ENCODE results near the gene B3GNT5. TPM values are rescaled to one million over a fixed set of nuclear protein-coding genes. Genes with fewer than 3 reads are reported as not detected.

Gene B3GNT5
- total RNA-seq, 1 experiment from 2014 or later, result 8.0 TPM

DNA sequence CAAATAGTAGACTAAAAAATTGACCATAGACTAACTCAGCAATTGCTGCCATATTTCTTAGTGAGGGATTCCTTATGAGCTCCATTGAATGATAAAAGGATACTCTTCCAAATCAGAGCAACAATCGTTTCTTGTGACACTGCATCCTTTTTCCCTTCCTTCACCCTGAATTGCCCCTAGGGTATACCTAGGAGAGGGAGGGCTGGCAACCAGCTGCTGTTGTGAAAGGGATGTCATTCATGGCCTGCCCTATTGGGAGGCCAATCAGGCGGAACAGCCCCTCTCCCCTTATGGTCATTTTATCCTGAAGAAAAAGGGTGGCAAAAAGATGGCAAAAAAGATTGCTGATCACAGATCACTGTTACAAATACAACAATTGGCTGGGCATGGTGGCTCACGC, 26.3 kb downstream of the B3GNT5 start:
- in situ Hi-C loops (cut with HindIII; ENCODE audit: low pct_unique_long_range_greater_than_20kb, low sequenced_read_pairs), result no loop called here
- no peak for DNase-seq (ENCODE audit: low read depth)

DNA sequence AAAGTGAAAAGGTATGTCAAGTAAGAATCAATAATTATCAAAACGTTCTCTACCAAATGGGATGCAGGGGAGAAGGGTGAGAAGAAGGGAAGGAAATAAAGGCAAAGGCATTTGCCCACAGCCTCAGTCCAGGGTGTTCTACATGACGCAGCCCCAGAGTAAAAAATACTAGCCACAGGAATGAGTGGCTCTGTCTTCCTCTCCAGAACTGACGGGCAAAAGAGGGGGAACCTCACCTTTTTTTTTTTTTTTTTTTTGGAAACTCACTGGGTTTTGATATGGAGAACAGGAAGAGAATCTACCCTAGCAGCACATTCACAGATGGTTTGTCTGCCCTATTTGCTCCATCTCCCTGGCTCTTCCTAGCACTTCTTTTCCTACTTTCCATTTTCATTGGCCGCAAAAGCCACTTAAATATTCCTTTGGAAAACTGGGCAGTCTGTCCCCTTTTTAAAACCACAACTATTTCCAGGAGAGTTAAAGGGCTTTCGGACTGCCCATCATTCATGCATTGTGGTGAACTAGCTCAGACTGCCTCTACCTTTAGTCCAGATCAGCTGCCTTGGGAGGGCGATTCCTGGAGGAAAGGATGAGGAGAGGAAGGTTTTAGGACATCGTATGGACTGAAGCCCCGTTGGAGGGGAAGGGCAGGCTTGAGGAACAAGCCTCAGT, 28.2 kb downstream of the B3GNT5 start:
- DNase-seq (ENCODE audit: low read depth), result no peak
- in situ Hi-C loops (cut with HindIII; ENCODE audit: low pct_unique_long_range_greater_than_20kb, low sequenced_read_pairs), result no loop called here

DNA sequence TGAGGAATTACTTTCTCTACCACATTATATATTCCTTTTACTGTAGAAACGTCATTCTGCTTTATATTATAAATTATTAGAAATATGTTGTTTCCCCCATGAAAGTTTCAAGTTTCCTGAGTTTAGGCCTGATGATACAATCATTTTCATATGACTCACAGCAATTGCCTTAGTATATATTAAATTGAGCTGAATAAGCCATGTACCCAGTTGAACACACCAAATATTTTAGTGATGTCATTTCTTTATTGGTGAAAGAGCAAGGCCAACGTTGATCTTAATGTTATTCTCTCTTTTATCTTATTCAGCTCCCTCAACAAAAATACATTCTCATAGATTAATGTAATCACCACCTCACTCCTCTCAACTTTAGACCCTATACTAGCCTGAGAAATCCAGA, 30.8 kb downstream of the B3GNT5 start:
- no peak for DNase-seq (ENCODE audit: low read depth)
- in situ Hi-C loops (cut with HindIII; ENCODE audit: low pct_unique_long_range_greater_than_20kb, low sequenced_read_pairs), result no loop called here

DNA sequence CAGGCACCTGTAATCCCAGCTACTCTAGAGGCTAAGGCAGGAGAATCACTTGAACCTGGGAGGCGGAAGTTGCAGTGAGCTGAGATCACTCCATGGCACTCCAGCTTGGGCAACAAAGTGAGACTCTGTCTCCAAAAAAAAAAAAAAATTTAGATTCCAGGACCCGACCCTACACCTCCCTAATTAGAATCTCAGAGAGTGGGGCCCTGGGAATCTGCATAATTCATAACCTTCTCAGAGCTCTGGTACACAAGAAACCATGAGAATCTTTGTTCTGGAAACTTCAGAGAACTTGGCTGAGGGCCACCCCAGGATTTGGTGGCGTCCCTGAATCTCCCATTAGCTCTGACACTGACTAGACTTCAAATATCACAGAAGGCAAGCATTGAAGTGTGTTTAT, 31.5 kb downstream of the B3GNT5 start:
- in situ Hi-C loops (cut with HindIII; ENCODE audit: low pct_unique_long_range_greater_than_20kb, low sequenced_read_pairs), result no loop called here

DNA sequence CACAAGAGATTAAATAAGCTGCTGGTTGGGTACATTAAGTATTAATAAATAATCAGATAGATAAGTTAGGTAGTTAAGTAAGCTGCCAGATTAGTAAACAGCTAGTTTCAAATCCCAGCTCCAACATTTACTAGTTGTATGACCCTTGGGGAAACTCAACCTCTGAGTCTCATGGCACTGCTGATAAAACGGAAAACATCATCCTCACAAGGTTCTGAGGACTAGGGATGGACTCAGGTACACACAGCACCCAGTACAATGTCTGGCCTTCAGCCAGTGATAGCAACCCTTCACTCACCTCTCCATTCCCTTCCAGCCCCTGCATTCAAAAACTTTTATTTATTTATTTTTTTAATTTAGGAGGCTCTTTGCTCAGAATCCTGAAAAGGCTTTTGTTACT, 32.3 kb downstream of the B3GNT5 start:
- DNase-seq (ENCODE audit: low read depth), result no peak
- in situ Hi-C loops (cut with HindIII; ENCODE audit: low pct_unique_long_range_greater_than_20kb, low sequenced_read_pairs), result no loop called here

More for the DNA sequence above, 31.5 kb downstream of the B3GNT5 start:
- no peak for DNase-seq (ENCODE audit: low read depth)

DNA sequence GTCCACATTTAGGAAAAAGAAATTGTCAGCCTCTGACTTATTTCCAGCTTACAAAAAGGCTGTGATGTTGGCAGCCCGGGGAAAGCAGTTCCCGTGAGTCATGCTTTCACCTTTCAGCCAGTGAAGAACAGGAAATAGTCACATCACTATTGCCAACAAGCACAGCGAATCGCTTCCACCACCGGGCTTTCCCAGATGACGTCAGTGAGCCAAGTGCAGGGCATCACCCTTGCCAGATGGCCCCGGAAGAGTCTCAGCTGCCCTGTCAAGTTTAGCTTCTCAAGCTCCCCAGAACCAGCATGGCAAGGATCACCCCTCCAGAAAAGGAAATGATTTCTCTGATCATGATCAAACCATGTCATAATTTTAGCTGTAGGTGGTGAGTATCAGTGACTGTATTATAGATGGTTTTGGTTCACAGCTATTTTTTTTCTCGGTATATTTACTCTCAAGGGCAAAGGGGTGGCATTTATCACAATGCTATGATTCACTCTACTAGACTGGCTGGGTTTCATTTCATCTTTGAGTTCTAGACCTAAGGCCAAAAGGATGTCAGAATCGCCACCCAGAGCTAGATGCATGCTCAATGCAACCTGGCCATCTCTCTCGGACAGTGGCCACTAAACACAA, 32.9 kb downstream of the B3GNT5 start:
- peak; percentile 94 for DNase-seq (ENCODE audit: low read depth)
- in situ Hi-C loops (cut with HindIII; ENCODE audit: low pct_unique_long_range_greater_than_20kb, low sequenced_read_pairs), result no loop called here

DNA sequence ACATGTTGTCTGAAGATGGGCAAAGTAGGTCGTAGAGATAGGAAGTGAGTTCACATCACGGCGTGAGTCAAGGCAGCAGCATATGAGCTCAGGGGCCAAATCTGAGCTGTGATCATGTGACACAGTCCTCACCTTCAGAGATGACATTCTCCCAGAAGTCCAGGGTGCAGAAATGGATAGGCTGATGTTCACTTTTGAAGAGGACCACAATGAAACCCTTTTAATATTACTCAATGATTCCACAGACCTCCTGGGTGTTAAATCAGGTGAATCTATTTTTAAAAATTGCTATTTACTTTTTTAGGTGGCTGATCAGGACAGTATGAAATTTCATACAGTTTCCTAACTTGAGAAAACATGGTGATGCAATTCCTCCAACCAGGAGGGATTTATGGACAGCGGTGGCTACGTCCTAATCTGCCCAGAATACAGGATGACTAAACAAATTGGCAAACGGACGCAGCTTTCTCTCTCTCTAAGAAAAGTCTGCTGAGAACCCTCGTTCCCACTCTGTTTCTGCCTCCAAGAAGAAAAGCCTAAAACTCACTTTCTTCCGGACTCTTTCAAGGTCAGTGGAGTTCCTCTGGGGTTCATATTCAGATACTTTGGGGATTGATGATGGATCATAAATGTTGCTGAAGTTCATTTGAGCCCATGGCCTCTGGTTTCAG, 34.4 kb downstream of the B3GNT5 start:
- no peak for DNase-seq (ENCODE audit: low read depth)

DNA sequence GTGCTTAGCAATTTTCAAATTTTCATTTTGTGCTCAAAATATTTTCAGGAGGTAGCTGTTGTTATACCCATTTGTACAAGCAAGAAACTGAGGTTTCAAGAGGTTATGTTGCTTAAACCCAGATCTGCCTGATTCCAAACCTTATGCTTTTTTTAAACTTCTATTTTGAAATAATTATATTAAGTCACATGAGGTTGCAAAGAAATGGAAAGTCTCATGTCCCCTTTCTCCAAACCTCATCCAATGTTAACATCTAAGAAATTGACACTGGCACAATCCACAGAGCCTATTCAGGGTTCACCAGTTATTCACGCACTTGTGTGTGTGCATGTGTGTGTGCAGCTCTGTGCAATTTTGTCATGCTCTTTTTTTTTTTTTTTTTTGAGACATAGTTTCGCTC, 35.1 kb downstream of the B3GNT5 start:
- no peak for DNase-seq (ENCODE audit: low read depth)
- in situ Hi-C loops (cut with HindIII; ENCODE audit: low pct_unique_long_range_greater_than_20kb, low sequenced_read_pairs), result no loop called here

More for the DNA sequence above, 34.4 kb downstream of the B3GNT5 start:
- in situ Hi-C loops (cut with HindIII; ENCODE audit: low pct_unique_long_range_greater_than_20kb, low sequenced_read_pairs), result no loop called here

DNA sequence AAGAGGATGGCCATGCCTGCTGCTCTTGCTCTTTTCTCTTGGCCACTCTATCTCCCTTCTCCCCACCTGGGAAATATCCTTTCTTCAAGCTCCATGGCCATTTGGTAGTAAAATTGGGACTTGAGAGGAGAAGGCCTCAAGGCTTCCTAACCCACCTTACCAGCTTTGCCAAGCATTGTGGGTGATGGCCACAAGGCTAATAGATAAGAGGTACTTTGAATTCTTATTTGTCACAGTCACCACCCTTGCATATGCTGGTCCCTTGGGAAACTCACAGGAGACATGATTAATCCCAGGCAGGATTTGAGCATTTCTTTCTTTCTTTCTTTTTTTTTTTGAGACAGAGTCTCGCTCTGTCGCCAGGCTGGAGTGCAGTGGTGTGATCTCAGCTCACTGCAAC, 37.2 kb downstream of the B3GNT5 start:
- in situ Hi-C loops (cut with HindIII; ENCODE audit: low pct_unique_long_range_greater_than_20kb, low sequenced_read_pairs), result no loop called here
- no peak for DNase-seq (ENCODE audit: low read depth)

DNA sequence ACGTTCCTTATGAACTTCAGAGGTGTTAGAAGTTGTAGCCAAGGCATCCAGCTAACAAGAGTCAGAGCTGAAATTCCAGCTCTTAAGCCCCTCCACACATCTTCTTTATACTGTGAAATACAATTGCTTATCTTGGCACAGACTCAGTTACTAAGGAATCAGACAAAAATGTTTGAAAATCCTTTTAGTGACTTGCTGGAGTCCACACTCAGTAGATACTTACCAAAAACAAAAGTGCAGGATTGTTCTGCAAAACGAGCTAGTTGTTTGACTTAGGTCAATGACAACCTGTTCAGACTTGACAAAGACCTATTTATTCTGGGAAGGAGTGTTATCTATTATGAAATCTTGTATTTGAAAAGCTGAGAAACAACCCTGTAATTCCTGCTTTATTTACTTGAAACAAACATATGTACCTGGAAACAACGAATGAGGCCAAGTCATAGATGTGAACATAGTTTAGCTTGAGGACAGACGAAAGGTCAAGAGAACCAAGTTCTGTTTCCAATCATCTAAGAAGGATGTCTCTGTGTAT, 38.5 kb downstream of the B3GNT5 start:
- in situ Hi-C loops (cut with HindIII; ENCODE audit: low pct_unique_long_range_greater_than_20kb, low sequenced_read_pairs), result no loop called here
- no peak for DNase-seq (ENCODE audit: low read depth)

DNA sequence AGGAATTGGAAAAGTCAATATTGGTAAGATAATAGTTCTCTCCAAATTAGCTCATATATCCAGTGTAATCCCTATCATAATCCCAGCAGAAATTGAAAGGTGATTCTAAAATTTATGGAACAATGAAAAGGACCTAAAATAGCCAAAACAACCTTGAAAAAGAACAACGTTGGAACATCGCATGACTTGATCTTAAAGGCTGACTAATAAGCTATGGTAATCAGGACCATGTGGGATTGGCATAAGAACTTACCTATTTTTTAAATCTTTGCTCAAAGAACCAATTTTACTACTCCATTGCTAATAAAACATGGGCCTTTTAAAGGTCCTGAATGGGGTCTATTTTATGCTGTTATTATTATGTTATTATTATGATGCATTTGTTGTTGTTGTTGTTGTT, 40.9 kb downstream of the B3GNT5 start:
- no peak for DNase-seq (ENCODE audit: low read depth)
- in situ Hi-C loops (cut with HindIII; ENCODE audit: low pct_unique_long_range_greater_than_20kb, low sequenced_read_pairs), result no loop called here

DNA sequence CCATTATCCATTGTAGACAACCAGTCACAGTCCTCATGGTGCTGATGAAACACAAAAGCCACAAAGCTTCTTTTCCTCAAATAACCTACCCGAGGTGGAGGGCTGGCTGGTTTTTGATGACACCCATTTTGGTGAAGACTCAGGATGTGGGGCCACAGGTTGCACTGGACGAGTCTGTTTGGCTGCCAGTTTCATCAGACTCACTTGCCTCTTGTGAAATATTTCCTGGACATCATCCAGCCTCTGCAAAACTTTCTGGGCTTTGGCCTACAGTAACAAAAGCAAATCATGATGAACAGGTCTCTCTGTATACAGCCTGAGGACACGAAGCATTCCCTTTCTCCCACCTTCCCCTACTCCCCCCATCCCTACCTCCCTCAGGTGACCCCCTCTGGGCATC, 42.2 kb downstream of the B3GNT5 start:
- DNase-seq (ENCODE audit: low read depth), result no peak
- in situ Hi-C loops (cut with HindIII; ENCODE audit: low pct_unique_long_range_greater_than_20kb, low sequenced_read_pairs), result no loop called here

DNA sequence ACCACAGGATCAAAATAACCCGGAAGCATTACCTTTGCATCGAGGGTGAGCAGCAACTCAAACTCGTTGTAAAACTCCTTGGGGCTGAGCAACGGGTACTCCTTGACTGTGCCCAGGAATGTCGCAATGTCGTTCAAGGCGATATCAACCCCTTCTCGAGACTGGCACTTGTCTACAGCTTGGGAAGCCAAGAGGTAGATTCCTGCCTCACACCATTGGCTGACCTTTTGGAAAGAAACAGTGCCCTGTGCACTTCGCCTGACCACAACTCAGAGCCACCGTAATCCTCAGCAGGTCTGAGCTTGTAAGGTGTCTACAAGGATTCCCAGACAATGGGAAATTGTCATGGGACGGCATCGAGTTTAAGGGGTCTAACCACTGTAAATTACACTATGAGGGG, 43.9 kb downstream of the B3GNT5 start:
- no peak for DNase-seq (ENCODE audit: low read depth)
- in situ Hi-C loops (cut with HindIII; ENCODE audit: low pct_unique_long_range_greater_than_20kb, low sequenced_read_pairs), result no loop called here

DNA sequence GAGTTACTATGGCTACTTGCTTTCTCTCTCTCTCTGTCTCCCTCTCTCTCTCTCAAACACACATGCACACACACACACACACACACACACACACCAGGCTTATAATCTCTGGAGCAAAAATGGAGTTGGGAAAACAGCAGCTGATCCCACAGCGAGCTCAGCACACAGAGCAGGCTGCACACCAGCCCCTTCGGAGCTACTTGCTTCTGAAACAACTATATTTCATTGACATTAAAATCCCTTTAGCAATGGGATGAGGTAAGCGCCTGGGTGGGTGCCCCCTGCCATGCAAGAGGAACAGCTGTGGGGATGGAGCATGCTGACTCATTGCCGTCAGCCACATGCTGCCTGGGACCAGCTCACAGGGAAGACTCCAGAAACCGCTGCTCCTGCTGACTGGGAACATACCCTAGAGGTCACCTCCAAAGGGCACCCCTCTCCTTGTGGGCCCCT, 45.7 kb downstream of the B3GNT5 start:
- DNase-seq (ENCODE audit: low read depth), result peak; percentile 61
- in situ Hi-C loops (cut with HindIII; ENCODE audit: low pct_unique_long_range_greater_than_20kb, low sequenced_read_pairs), result no loop called here

DNA sequence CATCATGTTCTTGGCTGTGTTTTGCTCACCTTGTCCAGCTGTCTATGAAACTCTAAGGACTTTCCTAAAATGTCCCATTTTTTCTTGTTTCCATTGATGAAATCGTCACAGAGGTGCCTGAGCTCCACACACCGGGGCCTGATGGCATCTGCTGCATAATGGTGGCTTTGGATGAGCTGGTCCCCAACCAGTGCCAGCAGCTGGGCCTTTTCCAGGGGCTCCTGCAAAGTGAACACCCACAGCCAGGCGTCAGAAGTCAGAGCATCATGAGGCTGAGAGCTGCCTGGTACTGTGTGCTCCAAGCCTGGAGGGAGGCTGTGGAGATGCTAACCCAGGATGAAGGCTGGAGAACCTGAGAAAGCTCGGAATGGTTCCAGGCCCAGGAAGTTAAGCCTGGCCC, 46.9 kb downstream of the B3GNT5 start:
- in situ Hi-C loops (cut with HindIII; ENCODE audit: low pct_unique_long_range_greater_than_20kb, low sequenced_read_pairs), result no loop called here
- no peak for DNase-seq (ENCODE audit: low read depth)

DNA sequence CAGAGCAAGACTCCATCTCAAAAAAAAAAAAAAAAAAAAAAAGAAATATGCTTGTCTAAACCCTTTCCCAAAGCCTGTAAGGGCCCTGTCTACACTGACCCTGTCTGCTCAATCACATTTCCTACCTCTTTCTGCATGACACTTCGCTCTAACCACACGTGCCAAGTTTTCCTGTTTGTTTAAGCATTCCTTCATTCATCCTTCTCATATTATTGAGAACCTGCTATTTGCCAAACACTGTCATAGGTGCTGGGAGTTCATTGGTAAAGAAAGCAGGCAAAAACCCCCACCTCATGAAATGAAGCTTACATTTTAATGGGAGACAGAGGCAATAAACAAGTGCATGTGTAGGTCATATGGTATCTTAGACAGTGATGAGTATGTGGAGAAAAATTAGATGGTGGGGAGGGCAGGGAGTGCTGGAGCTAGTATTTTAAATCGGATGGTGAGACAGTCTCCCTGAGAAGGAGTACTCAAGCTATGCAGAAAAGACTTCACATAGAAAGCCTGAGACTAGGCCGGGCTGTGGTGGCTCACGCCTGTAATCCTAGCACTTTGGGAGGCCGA, 48.0 kb downstream of the B3GNT5 start:
- DNase-seq (ENCODE audit: low read depth), result peak; percentile 39
- in situ Hi-C loops (cut with HindIII; ENCODE audit: low pct_unique_long_range_greater_than_20kb, low sequenced_read_pairs), result no loop called here

DNA sequence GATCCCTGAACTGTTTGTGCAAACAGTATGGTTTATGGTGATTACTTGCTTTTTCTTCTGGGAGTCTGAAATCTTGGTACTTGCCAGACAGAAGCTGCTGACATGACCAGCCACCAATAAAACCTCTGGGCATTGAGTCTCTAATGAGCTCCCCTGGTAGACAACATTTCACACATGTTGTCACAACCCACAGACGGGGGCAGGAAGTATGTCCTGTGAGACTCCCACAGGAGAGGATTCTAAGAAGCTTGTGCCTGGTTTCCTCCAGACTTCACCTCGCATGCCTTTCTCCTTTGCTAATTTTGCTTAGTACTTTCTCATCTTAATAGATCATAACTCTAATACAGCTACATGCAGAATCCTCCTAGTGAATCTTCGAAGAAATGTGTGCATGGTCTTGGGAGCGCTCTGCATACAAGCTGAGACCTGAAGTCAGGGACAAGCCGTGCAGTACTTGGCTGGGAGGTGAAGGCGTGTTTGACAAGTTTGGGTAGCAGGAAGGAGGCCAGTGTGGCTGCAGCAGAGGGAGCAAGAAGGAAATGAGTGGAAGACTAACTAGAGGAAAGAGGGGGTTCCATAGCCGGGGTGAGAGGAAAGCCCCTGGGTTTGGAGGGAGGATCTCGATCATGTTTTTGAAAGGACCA, 49.0 kb downstream of the B3GNT5 start:
- in situ Hi-C loops (cut with HindIII; ENCODE audit: low pct_unique_long_range_greater_than_20kb, low sequenced_read_pairs), result no loop called here
- DNase-seq (ENCODE audit: low read depth), result no peak

DNA sequence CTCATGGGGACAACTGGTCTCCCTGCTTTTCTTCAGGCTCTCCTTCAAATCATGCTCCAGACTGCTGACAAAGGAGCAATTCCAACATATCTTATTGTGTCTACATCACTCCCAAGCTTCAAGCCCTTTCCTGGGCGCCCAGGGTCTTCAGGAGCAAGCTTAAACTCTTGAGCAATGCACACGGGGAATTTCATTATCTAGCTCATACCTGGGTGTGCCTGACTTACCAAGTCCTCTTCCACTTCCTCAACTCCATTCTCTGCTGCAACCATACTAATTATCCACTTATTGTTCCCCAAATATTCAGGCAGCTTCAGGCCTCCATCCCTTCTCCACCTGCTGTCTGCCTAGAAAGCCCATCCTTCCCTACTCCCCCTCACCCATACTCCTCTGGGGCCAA, 50.6 kb downstream of the B3GNT5 start:
- in situ Hi-C loops (cut with HindIII; ENCODE audit: low pct_unique_long_range_greater_than_20kb, low sequenced_read_pairs), result no loop called here
- DNase-seq (ENCODE audit: low read depth), result no peak

Measured in Caki2 (cell line).